Coronary artery (tissue), 2 donors: Measurements from ENCODE around the gene LRRIQ3.

Experiments used
- DNase-seq: peaks from one replicate; pipeline ENCODE4 v3.0.0-alpha.2; 2017; ENCODE audit warnings: low spot score
- H3K27ac ChIP-seq, 2 donors: fragments of 200-600 bp; sonication (generic); one replicate each; pipeline ENCODE4 v1.5.1; 2016 to 2019
- H3K4me3 ChIP-seq: fragments of 200-600 bp; sonication (generic); 2 replicates; pipeline ENCODE4 v1.5.1; 2016; ENCODE audit warnings: mild to moderate bottlenecking, moderate library complexity
- TF ChIP-seq, protein P1 (sequence below): fragments of 200-600 bp; sonication (generic); IDR thresholded peaks from one replicate; pipeline ENCODE4 v1.5.1; 2019; ENCODE audit warnings: antibody characterized with exemption

The LRRIQ3 gene, protein sequence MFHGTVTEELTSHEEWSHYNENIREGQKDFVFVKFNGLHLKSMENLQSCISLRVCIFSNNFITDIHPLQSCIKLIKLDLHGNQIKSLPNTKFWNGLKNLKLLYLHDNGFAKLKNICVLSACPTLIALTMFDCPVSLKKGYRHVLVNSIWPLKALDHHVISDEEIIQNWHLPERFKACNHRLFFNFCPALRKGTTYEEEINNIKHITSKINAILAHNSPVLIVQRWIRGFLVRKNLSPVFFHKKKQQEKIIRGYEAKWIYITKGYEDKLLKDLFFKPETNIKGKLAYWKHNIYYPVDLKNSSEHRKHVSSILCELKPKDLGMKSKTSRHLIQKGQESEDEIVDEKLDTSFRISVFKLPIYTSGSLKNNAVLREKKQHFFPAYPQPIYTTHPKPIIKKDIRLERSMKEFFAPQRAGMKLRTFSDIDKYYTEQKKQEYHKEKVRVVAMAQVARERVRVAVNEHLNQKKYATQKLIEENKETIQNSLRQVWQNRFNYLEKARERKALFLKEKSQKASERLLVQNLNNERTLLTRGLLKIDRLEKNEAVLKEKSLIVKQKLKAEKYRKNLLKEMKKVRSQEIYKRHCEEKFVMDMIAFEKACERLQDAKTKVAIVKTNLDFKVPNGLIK

DNA sequence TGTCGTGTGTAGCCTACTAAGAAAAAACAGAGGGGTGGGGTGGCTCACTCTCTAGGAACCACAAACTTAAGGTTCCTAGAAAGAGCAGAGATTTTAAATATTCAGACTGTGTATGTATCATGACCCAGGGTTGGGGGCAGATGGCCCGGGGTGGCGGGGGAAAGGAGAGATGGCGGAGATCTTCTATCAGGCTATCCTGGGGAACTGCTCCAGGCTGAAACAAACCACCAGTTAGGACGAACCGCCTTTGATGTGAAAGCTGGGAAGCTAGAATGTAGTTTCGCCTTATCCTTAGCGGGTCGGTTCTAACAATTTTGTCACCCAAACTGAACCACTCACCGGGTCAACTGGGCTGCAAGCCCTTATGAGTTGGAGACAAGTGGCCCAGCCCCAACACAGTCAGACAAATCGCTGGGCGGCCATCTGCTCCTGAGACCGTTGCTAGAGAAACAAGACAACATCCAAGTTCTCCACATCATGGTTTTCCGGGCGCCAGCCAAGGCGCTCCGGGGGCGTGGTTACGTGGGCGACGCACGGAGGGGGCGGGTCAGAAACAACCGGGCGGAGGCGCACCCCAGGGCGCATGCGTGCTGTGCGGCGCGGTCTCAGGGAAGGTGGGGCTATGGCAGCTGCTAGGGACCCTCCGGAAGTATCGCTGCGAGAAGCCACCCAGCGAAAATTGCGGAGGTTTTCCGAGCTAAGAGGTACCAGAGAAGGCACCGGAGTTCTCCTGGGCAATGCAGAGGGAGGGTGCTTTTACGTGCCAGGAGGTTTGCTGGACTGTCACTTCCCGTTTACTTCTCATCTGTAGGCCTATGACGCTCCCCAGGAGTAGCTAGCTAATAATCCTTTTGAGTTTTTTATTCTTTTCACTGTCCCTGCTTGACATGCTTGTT lies at the start of gene LRRIQ3, which contains the start of gene FPGT:
Gene LRRIQ3 (minus strand): TSS at position 520 of the 896 bp plus-strand sequence. CDS start 14,492 bp downstream, outside the sequence.
Gene FPGT (plus strand): TSS at position 586 of the 896 bp plus-strand sequence. CDS start 37 bp downstream, at position 623.
- Histone ChIP-seq H3K4me3 (peak within 1 kb of the TSS; percentile 72), H3K27ac (peak within 1 kb of the TSS; percentile 86 to 89)
- TF ChIP-seq, protein P1, sequence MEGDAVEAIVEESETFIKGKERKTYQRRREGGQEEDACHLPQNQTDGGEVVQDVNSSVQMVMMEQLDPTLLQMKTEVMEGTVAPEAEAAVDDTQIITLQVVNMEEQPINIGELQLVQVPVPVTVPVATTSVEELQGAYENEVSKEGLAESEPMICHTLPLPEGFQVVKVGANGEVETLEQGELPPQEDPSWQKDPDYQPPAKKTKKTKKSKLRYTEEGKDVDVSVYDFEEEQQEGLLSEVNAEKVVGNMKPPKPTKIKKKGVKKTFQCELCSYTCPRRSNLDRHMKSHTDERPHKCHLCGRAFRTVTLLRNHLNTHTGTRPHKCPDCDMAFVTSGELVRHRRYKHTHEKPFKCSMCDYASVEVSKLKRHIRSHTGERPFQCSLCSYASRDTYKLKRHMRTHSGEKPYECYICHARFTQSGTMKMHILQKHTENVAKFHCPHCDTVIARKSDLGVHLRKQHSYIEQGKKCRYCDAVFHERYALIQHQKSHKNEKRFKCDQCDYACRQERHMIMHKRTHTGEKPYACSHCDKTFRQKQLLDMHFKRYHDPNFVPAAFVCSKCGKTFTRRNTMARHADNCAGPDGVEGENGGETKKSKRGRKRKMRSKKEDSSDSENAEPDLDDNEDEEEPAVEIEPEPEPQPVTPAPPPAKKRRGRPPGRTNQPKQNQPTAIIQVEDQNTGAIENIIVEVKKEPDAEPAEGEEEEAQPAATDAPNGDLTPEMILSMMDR = no peak

DNA sequence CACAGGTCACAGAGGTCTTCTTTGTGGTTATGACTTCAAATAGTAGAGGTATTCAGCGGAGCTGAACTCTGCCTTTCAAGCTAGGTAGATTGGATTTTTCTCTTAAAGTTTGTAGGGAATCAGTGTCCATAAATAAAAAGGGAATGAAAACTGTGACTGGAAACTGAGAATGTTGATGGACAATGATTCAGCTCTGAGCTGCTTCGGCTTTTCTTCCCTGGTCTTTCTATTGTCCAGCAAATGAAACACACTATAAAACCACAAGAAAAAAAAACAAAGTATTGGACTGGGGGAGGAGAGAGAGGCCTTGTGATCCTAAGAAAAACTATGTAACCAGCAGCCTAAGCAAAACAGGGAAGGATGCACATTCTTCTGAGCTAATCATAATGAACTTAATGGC lies 48.3 kb upstream of the LRRIQ3 start:
- TF ChIP-seq, protein P1 = no peak
- no peak overlapping the region for H3K27ac ChIP-seq
- no peak for DNase-seq
- no peak overlapping the region for H3K4me3 ChIP-seq

More for the DNA sequence above, at the start of gene LRRIQ3, which contains the start of gene FPGT:
- DNase-seq = peak; percentile 97

DNA sequence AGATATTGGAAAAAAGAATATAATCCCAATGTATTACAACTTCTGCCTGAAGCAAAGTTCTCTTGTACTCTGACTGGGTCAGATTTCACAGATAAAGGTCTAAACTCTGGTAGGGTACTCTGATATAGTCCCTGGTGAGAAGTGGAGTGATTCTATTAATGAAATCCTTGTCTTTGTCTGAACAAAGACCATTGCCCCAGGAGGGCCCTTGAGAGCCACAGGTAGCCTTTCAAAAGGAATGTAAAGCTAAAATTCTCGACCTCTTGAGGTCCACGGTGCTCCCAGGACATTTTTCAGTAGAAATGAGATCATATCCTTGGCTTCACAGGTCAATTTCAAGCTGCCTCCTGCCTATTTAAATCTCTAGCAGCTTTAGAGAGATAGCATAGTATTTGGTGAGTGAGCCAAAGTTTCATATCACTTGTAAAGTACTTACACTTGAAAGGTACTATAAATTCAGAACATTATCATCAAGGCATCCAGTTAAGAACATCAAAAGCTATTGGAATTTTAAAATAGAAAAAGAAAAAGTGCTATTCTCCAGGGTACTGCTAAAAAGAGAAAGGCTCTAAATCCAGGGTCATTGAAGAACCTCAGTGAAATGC lies 47.3 kb upstream of the LRRIQ3 start:
- TF ChIP-seq, protein P1 = no peak
- H3K27ac ChIP-seq = no peak overlapping the region
- H3K4me3 ChIP-seq = no peak overlapping the region
- DNase-seq = no peak

DNA sequence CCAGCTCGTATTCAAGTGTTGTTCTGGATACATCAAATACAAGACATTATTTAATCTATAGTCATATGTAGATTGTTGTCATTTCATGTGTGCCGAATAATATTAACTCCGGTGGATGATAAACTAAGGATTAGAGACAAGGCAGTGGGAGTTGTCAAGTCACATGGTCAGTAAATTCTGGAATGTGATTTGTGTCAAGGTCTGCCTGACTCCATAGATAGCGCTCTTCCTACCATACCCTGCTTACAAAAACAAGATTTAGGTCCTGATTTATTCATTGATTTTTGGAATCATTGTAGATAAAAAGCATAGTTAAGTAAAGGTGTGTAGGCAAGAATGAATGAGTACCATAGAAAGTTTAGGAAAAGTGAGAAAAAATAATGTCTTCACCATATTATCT lies 39.8 kb upstream of the LRRIQ3 start:
- no peak for DNase-seq
- no peak overlapping the region for H3K4me3 ChIP-seq
- no peak overlapping the region for H3K27ac ChIP-seq
- TF ChIP-seq, protein P1 = no peak

DNA sequence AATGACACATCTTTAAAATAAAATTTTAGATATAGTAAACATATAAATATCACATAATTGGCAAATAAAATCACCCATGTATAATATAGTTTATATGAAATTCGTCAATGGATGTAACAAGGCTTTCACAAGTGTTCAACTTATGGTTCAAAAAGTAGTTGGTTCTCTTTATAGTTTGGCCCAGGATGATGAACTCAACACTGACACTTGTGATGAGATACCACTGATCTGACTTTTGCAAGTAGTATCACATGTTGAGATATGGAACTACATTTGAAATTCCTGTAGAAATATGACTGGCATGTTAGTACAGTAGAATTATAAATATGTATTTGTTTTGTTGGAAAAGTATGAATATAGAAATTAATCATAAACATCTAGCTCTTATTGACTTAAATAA lies 39.1 kb upstream of the LRRIQ3 start:
- no peak for DNase-seq
- no peak overlapping the region for H3K27ac ChIP-seq
- TF ChIP-seq, protein P1 = no peak
- H3K4me3 ChIP-seq = no peak overlapping the region

DNA sequence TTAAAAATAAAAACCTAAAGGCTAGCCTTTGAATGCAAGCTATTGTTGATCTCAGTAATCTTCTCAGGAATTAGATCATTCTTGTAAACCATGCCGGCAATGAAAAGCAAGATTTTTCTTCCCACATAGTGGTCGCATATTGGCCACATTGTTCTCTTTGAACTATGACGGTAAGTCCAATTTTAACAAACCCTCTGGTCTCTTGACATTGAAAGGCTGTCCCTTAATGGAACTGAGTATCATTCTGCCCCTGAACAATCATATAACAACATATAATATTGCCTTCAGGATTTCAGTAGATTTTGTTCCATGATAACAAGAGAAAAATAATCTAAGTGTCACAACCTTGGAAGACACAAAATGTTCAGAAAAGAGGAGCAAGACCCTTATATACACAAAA lies 38.5 kb upstream of the LRRIQ3 start:
- DNase-seq = no peak
- H3K27ac ChIP-seq = no peak overlapping the region
- H3K4me3 ChIP-seq = no peak overlapping the region
- TF ChIP-seq, protein P1 = no peak
